SK-N-SH treated with all-trans-retinoic acid at 6 μM for 48 hours (cell line): ENCODE measurements around the gene SPOCK1.

Experiments used
- ATAC-seq: fragments of 200-7000 bp; cut with Tn5 transposase; 3 replicates; pipeline ENCODE4 v1.9.1; 2020; ENCODE audit warnings: mild to moderate bottlenecking, moderate library complexity
- ARNTL ChIP-seq: fragments of 450-650 bp; formaldehyde crosslinking; IDR thresholded peaks from 2 replicates; pipeline ENCODE4 v1.5.0; 2020; ENCODE audit warnings: low read depth, mild to moderate bottlenecking, moderate library complexity, borderline replicate concordance
- BACH2 ChIP-seq: fragments of 250-450 bp; sonication (Bioruptor Pico); IDR thresholded peaks from 2 replicates; pipeline ENCODE4 v1.9.0; 2021; ENCODE audit warnings: mild to moderate bottlenecking, borderline replicate concordance
- CREB5 ChIP-seq: fragments of 250-450 bp; sonication (Bioruptor Pico); IDR thresholded peaks from 2 replicates; pipeline ENCODE4 v1.5.1; 2020; ENCODE audit warnings: low read depth, mild to moderate bottlenecking, moderate library complexity
- CSDC2 ChIP-seq: fragments of 250-450 bp; sonication (Bioruptor Pico); IDR thresholded peaks from 2 replicates; pipeline ENCODE4 v1.5.0; 2020; ENCODE audit warnings: mild to moderate bottlenecking, moderate library complexity
- ISL1 ChIP-seq: fragments of 250-450 bp; sonication (Bioruptor Pico); IDR thresholded peaks from 2 replicates; pipeline ENCODE4 v2.1.2; 2022; ENCODE audit warnings: mild to moderate bottlenecking, moderate library complexity
- OSR1 ChIP-seq: fragments of 250-450 bp; sonication (Bioruptor Pico); IDR thresholded peaks from 2 replicates; pipeline ENCODE4 v1.8.0; 2022; ENCODE audit warnings: moderate library complexity, mild to moderate bottlenecking, inconsistent platforms
- POU6F1 ChIP-seq: fragments of 250-450 bp; sonication (Bioruptor Pico); IDR thresholded peaks from 2 replicates; pipeline ENCODE4 v1.8.0; 2021; ENCODE audit warnings: low read depth, mild to moderate bottlenecking, moderate library complexity, borderline replicate concordance
- RARB ChIP-seq: fragments of 250-450 bp; sonication (Bioruptor Pico); IDR thresholded peaks from 2 replicates; pipeline ENCODE4 v1.8.0; 2021; ENCODE audit warnings: mild to moderate bottlenecking, moderate library complexity
- SNAI2 ChIP-seq: fragments of 250-450 bp; sonication (Bioruptor Pico); IDR thresholded peaks from 2 replicates; pipeline ENCODE4 v1.5.0; 2020; ENCODE audit warnings: mild to moderate bottlenecking, moderate library complexity
- TCF4 ChIP-seq: fragments of 250-450 bp; sonication (Bioruptor Pico); IDR thresholded peaks from 2 replicates; pipeline ENCODE4 v1.8.0; 2021; ENCODE audit warnings: mild to moderate bottlenecking, moderate library complexity, borderline replicate concordance
- TOX ChIP-seq: fragments of 250-450 bp; sonication (Bioruptor Pico); IDR thresholded peaks from 2 replicates; pipeline ENCODE4 v1.8.0; 2021; ENCODE audit warnings: mild to moderate bottlenecking, moderate library complexity, borderline replicate concordance
- TSHZ2 ChIP-seq: fragments of 250-450 bp; sonication (Bioruptor Pico); IDR thresholded peaks from 2 replicates; pipeline ENCODE4 v1.5.0; 2020; ENCODE audit warnings: mild to moderate bottlenecking, moderate library complexity
- ZC3H10 ChIP-seq: fragments of 250-450 bp; sonication (Bioruptor Pico); IDR thresholded peaks from 2 replicates; pipeline ENCODE4 v1.5.1; 2021; ENCODE audit warnings: mild to moderate bottlenecking, moderate library complexity
- ZFP3 ChIP-seq: fragments of 250-450 bp; sonication (Bioruptor Pico); IDR thresholded peaks from 2 replicates; pipeline ENCODE4 v1.5.0; 2020; ENCODE audit warnings: mild to moderate bottlenecking, moderate library complexity
- ZFP30 ChIP-seq: fragments of 450-650 bp; formaldehyde crosslinking; IDR thresholded peaks from 2 replicates; pipeline ENCODE4 v1.5.0; 2022; ENCODE audit warnings: mild to moderate bottlenecking, moderate library complexity
- ZNF565 ChIP-seq: fragments of 450-650 bp; formaldehyde crosslinking; conservative IDR thresholded peaks from 2 replicates; pipeline ENCODE4 v1.5.0; 2020; ENCODE audit warnings: low read depth, mild to moderate bottlenecking, moderate library complexity
- ZNF70 ChIP-seq: fragments of 450-650 bp; formaldehyde crosslinking; IDR thresholded peaks from 2 replicates; pipeline ENCODE4 v1.5.0; 2020; ENCODE audit warnings: mild to moderate bottlenecking, moderate library complexity
- ZNF8 ChIP-seq: fragments of 450-650 bp; formaldehyde crosslinking; IDR thresholded peaks from 2 replicates; pipeline ENCODE4 v1.5.0; 2020; ENCODE audit warnings: mild to moderate bottlenecking, moderate library complexity

SPOCK1 gene

GRCh38 chr5:137095597-137095996, 403.5 kb downstream of the SPOCK1 start (continued):
- no peak for TF ChIP-seq POU6F1 (CRISPR knock-in tag)
- TF ChIP-seq ZNF8, result no peak

- ATAC-seq, result no peak
- TF ChIP-seq ZC3H10 (no peak), BACH2 (CRISPR knock-in tag) (no peak), ARNTL (CRISPR knock-in tag) (no peak), ZFP3 (no peak), CREB5 (CRISPR knock-in tag) (no peak), ZNF565 (CRISPR knock-in tag) (no peak), CSDC2 (CRISPR knock-in tag) (no peak), TSHZ2 (CRISPR knock-in tag) (no peak), ZNF70 (CRISPR knock-in tag) (no peak), TCF4 (CRISPR knock-in tag) (no peak), OSR1 (no peak)
These were observed 406.3 kb downstream of the SPOCK1 start for GRCh38 chr5:137092831-137093230.

GRCh38 chr5:137091472-137091871, 407.7 kb downstream of the SPOCK1 start:
- TF ChIP-seq TOX (CRISPR knock-in tag) (no peak), OSR1 (no peak), ZNF565 (CRISPR knock-in tag) (no peak), TSHZ2 (CRISPR knock-in tag) (no peak), ZNF70 (CRISPR knock-in tag) (no peak), CREB5 (CRISPR knock-in tag) (no peak), CSDC2 (CRISPR knock-in tag) (no peak), POU6F1 (CRISPR knock-in tag) (no peak), ISL1 (CRISPR knock-in tag) (no peak), ZC3H10 (no peak), SNAI2 (no peak), RARB (CRISPR knock-in tag) (no peak), ARNTL (CRISPR knock-in tag) (no peak), ZFP30 (CRISPR knock-in tag) (no peak)
- ATAC-seq, result no peak
